ENCODE results near the gene URB1. TPM values are rescaled to one million over a fixed set of nuclear protein-coding genes. Genes with fewer than 3 reads are reported as not detected.
"Not testable (repeated sequence)": the region's sequence is repeated elsewhere in the genome, so short reads cannot be mapped to it uniquely, and the experiment has no call there.

Gene URB1
- total and polyA plus RNA-seq, 2 donors (not counting 3 experiments of a cell fraction or from before 2014, with no cell fraction given): 8.0 to 27.3 TPM

GRCh38 chr21:32437729-32438128, 44.9 kb upstream of the URB1 start:
- H3K9me1 ChIP-seq (replicated peaks; ENCODE audit: control insufficient read depth, extremely low read depth, insufficient read depth, low read length): no peaks in the 10 kb centered on the region
- FAIRE-seq (peak; percentile 91), DNase-seq (ENCODE audit: low read depth, low spot score) (peak; percentile 93)
- ChIA-PET POLR2A (no interaction called here), CTCF (interaction anchor here (0.7 to 1.8 kb wide), 4 partner anchors 19 to 26 kb away, joined by 3 to 6 read pairs (median 4); no protein-coding TSS in a partner anchor)
- BruUV-seq (replicated peaks): no TSS peak
- peaks cover 34% of the 10 kb centered on the region for H3K79me2 ChIP-seq (ENCODE audit: control insufficient read depth, insufficient read depth, low read length)
- H2AFZ ChIP-seq (ENCODE audit: low read depth, low read length): peak overlapping the region; percentile 1
- no peaks in the 10 kb centered on the region for H3K9me3 ChIP-seq (replicated peaks; ENCODE audit: control insufficient read depth, insufficient read depth, low read length)
- peak overlapping the region; percentile 27 for H3K9ac ChIP-seq (replicated peaks; ENCODE audit: extremely low read depth, insufficient read depth, low read length)
- H3K27ac ChIP-seq (ENCODE audit: insufficient read depth, low read depth, low read length): peak overlapping the region; percentile 23
- H3K4me3 ChIP-seq (replicated peaks in 1 of 3; ENCODE audit: insufficient read depth in 1 of 3, low read depth in 1 of 3, low read length in 3 of 3): no peak overlapping the region
- H3K4me2 ChIP-seq (ENCODE audit: insufficient read depth, low read length): peak overlapping the region; percentile 23
- peaks cover 22% of the 10 kb centered on the region for H3K4me1 ChIP-seq (ENCODE audit: control insufficient read depth, extremely low read depth, insufficient read depth, low read length)
- no peaks in the 10 kb centered on the region for H3K36me3 ChIP-seq (ENCODE audit: control insufficient read depth in 2 of 2, extremely low read depth in 1 of 2, insufficient read depth in 2 of 2, low read length in 2 of 2)
- dilution Hi-C loops (cut with MboI; ENCODE audit: extremely low pct_ligation_motif_present, low sequenced_read_pairs): no loop called here
- intact Hi-C loops (cut with micrococcal nuclease): no loop called here
- H4K20me1 ChIP-seq (replicated peaks; ENCODE audit: control insufficient read depth, extremely low read depth, insufficient read depth, low read length): no peaks in the 10 kb centered on the region
- H3K27me3 ChIP-seq (ENCODE audit: control insufficient read depth in 2 of 2, insufficient read depth in 2 of 2, low read length in 2 of 2): no peaks in the 10 kb centered on the region
- TF ChIP-seq POLR2AphosphoS5 (IDR thresholded peaks at IDR 0.05; ENCODE audit: insufficient read depth, low read depth, low read length): peak; percentile 60
- TF ChIP-seq GATA2 (IDR thresholded peaks at IDR 0.05; ENCODE audit: insufficient read depth, insufficient read length, low read depth, low read length): peak; percentile 13
- TF ChIP-seq POLR2A (IDR thresholded peaks at IDR 0.05; ENCODE audit: low read depth, low read length): no peak

GRCh38 chr21:32432982-32433660, 40.3 kb upstream of the URB1 start:
- H3K9me1 ChIP-seq (replicated peaks; ENCODE audit: control insufficient read depth, extremely low read depth, insufficient read depth, low read length); H3K9me3 ChIP-seq (replicated peaks; ENCODE audit: control insufficient read depth, insufficient read depth, low read length); H3K27me3 ChIP-seq (ENCODE audit: control insufficient read depth in 2 of 2, insufficient read depth in 2 of 2, low read length in 2 of 2); CTCF ChIA-PET; dilution Hi-C loops (cut with MboI; ENCODE audit: extremely low pct_ligation_motif_present, low sequenced_read_pairs); H3K36me3 ChIP-seq (ENCODE audit: control insufficient read depth in 2 of 2, extremely low read depth in 1 of 2, insufficient read depth in 2 of 2, low read length in 2 of 2); FAIRE-seq; H3K4me2 ChIP-seq (ENCODE audit: insufficient read depth, low read length); H3K4me3 ChIP-seq (replicated peaks in 1 of 3; ENCODE audit: insufficient read depth in 1 of 3, low read depth in 1 of 3, low read length in 3 of 3); intact Hi-C loops (cut with micrococcal nuclease); DNase-seq (ENCODE audit: low read depth, low spot score); H3K9ac ChIP-seq (replicated peaks; ENCODE audit: extremely low read depth, insufficient read depth, low read length); POLR2A ChIA-PET; H4K20me1 ChIP-seq (replicated peaks; ENCODE audit: control insufficient read depth, extremely low read depth, insufficient read depth, low read length); H2AFZ ChIP-seq (ENCODE audit: low read depth, low read length); H3K27ac ChIP-seq (ENCODE audit: insufficient read depth, low read depth, low read length); BruUV-seq (replicated peaks): not testable (repeated sequence)
- peaks cover 12% of the 10 kb centered on the region for H3K4me1 ChIP-seq (ENCODE audit: control insufficient read depth, extremely low read depth, insufficient read depth, low read length)
- H3K79me2 ChIP-seq (ENCODE audit: control insufficient read depth, insufficient read depth, low read length): peaks cover 51% of the 10 kb centered on the region

Data from endothelial cell of umbilical vein (primary cell).